Upper lobe of right lung (tissue), 1 donor: ENCODE measurements around the gene PABPN1L. TPM values are rescaled to one million over a fixed set of nuclear protein-coding genes. Genes with fewer than 3 reads are reported as not detected.

ENCODE experiments used
- ATAC-seq: fragments of 200-7000 bp; cut with Tn5 transposase; one replicate; pipeline ENCODE4 v1.9.1; 2020; ENCODE audit warnings: mild to moderate bottlenecking, moderate library complexity
- DNase-seq: peaks from one replicate; pipeline ENCODE4 v3.0.0-alpha.2; 2020
- H3K27ac ChIP-seq: fragments of 200-600 bp; one replicate; pipeline ENCODE4 v1.8.0; 2022
- H3K27me3 ChIP-seq: fragments of 200-600 bp; one replicate; pipeline ENCODE4 v1.8.0; 2022; ENCODE audit warnings: mild to moderate bottlenecking
- H3K36me3 ChIP-seq: fragments of 200-600 bp; one replicate; pipeline ENCODE4 v1.8.0; 2022
- H3K4me1 ChIP-seq: fragments of 200-600 bp; one replicate; pipeline ENCODE4 v1.8.0; 2022
- H3K4me3 ChIP-seq: fragments of 200-600 bp; one replicate; pipeline ENCODE4 v1.8.0; 2022; ENCODE audit warnings: mild to moderate bottlenecking
- H3K9me3 ChIP-seq: fragments of 200-600 bp; one replicate; pipeline ENCODE4 v1.8.0; 2022
- intact Hi-C: fragments of 100-400 bp; cut with DNase I; formaldehyde crosslinking; loops from one replicate; pipeline ENCODE4 v1.11.0; 2022
- total RNA-seq: library from RNA; stranded (reverse); fragmentation: NEBNext Ultra II Directional; extraction: Animal tissue kit (Norgen Biotek cat#: 25700); gene quantifications from one replicate; pipeline ENCODE4 v1.2.1, GENCODE V29; 2021
- TF ChIP-seq, protein P1 (sequence below): fragments of 200-600 bp; IDR thresholded peaks from one replicate; pipeline ENCODE4 v1.8.0; 2022; ENCODE audit warnings: antibody characterized with exemption
- donor health status: DM: no; HTN: yes; CAD: no; lungs with severe emphysema.

The PABPN1L gene
- total RNA-seq, 1 donor from 2014 or later, result not detected

DNA sequence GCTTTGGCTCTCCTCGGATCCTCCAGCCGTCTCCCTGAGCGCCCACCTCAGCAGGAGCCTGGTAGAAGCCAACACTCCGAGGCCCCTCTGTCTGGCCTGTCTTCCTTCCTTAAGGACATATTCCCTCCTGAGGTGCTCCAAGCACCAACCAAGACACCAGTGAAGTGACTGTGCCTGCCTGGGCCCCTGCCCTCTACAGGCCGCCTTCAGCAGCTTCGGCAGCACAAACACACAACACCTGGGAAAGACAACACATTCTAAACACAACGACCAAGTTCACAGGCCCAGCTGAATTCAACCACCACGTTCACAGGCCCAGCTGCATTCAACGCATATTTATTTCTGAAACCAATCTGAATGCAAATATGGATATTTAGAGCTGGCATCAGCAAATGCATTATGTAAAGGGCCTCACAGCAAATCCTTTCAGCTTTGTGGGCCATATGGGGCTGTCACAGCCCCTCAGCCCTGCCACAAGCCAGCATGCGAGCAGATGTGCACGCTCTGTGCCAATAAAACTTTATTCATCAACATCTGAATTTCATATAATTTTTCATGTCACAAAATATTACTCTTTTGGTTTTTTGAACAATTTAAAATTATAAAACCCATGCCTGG, 21.9 kb downstream of the PABPN1L start:
- no peak for DNase-seq
- TF ChIP-seq, protein P1, sequence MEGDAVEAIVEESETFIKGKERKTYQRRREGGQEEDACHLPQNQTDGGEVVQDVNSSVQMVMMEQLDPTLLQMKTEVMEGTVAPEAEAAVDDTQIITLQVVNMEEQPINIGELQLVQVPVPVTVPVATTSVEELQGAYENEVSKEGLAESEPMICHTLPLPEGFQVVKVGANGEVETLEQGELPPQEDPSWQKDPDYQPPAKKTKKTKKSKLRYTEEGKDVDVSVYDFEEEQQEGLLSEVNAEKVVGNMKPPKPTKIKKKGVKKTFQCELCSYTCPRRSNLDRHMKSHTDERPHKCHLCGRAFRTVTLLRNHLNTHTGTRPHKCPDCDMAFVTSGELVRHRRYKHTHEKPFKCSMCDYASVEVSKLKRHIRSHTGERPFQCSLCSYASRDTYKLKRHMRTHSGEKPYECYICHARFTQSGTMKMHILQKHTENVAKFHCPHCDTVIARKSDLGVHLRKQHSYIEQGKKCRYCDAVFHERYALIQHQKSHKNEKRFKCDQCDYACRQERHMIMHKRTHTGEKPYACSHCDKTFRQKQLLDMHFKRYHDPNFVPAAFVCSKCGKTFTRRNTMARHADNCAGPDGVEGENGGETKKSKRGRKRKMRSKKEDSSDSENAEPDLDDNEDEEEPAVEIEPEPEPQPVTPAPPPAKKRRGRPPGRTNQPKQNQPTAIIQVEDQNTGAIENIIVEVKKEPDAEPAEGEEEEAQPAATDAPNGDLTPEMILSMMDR, result no peak

DNA sequence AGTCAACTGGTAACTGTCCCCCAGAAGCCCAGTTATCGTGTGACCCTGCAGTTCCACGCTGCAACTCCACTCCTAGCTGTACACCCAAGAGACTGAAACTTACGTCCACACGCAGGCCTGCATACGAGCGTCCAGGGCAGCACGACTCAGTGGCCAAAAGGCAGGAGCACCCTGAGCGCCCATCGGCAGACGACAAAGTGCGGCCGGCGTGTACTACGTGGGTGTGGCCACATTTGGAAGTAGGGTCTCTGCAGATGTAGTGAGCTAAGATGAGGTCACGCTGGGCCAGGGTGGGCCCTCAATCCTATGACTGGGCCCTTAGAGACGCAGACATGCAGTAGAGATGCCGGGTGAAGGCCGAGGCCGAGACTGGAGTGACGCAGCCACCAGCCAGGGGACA, 23.2 kb downstream of the PABPN1L start:
- H3K27ac ChIP-seq, result no peak overlapping the region
- intact Hi-C loops, result no loop called here
- ATAC-seq, result no peak
- H3K4me1 ChIP-seq, result no peaks in the 10 kb centered on the region
- H3K27me3 ChIP-seq, result no peaks in the 10 kb centered on the region
- H3K36me3 ChIP-seq, result peaks cover 24% of the 10 kb centered on the region
- no peaks in the 10 kb centered on the region for H3K9me3 ChIP-seq
- no peak overlapping the region for H3K4me3 ChIP-seq
- TF ChIP-seq, protein P1, result no peak
- no peak for DNase-seq

More for the DNA sequence above, 21.9 kb downstream of the PABPN1L start:
- ATAC-seq, result no peak
- no peaks in the 10 kb centered on the region for H3K27me3 ChIP-seq
- H3K36me3 ChIP-seq, result peaks cover 24% of the 10 kb centered on the region
- H3K4me3 ChIP-seq, result no peak overlapping the region
- intact Hi-C loops, result no loop called here
- no peaks in the 10 kb centered on the region for H3K4me1 ChIP-seq
- no peaks in the 10 kb centered on the region for H3K9me3 ChIP-seq
- no peak overlapping the region for H3K27ac ChIP-seq

DNA sequence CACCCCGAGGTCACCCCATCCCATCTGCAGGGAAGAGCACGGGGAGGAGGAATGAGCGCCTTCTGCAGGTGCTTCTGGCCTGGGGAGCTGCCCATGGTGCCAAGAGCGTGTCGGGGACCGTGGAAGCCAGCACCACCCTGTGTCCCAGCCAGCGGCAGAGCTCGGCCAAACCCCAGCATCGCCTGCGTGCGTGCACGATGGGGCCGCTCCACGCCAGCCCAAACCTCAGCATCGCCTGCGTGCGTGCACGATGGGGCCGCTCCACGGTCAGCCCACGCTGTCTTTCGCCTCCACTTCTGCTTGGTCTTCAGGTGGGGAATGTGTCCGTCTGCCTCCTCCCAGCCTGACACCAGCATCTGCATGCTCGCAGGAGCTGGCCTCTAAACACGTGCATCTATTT, 23.7 kb downstream of the PABPN1L start:
- H3K27me3 ChIP-seq, result no peaks in the 10 kb centered on the region
- H3K9me3 ChIP-seq, result no peaks in the 10 kb centered on the region
- H3K27ac ChIP-seq, result no peak overlapping the region
- H3K4me3 ChIP-seq, result no peak overlapping the region
- H3K36me3 ChIP-seq, result peaks cover 23% of the 10 kb centered on the region
- ATAC-seq (no peak), DNase-seq (no peak)
- intact Hi-C loops, result no loop called here
- H3K4me1 ChIP-seq, result no peaks in the 10 kb centered on the region
- TF ChIP-seq, protein P1, result no peak

DNA sequence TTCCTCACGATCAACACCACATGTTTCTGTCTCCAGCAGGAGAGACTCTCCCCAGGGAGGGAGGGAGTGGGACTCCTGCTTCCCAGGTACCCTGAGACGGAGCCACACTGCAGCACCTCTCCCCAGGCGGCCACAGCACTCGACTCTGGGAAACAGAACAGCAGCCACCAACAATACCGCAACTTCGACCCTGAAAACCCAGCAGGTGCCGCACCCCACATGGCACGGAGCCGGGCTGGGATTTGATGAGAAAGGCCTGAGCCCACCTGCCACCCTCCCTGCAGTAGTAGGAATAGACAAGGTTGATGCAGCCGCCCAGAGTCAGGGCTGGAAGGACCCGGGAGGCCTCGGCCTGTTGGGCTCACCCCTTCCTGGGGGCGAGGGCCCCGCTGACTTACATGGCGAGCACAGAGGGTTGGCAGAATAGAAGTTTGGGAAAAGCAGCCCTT, 24.1 kb downstream of the PABPN1L start:
- no peaks in the 10 kb centered on the region for H3K9me3 ChIP-seq
- TF ChIP-seq, protein P1, result no peak
- peaks cover 20% of the 10 kb centered on the region for H3K36me3 ChIP-seq
- H3K4me3 ChIP-seq, result no peak overlapping the region
- intact Hi-C loops, result no loop called here
- ATAC-seq, result no peak
- H3K27ac ChIP-seq, result no peak overlapping the region
- DNase-seq, result no peak
- no peaks in the 10 kb centered on the region for H3K4me1 ChIP-seq
- no peaks in the 10 kb centered on the region for H3K27me3 ChIP-seq

DNA sequence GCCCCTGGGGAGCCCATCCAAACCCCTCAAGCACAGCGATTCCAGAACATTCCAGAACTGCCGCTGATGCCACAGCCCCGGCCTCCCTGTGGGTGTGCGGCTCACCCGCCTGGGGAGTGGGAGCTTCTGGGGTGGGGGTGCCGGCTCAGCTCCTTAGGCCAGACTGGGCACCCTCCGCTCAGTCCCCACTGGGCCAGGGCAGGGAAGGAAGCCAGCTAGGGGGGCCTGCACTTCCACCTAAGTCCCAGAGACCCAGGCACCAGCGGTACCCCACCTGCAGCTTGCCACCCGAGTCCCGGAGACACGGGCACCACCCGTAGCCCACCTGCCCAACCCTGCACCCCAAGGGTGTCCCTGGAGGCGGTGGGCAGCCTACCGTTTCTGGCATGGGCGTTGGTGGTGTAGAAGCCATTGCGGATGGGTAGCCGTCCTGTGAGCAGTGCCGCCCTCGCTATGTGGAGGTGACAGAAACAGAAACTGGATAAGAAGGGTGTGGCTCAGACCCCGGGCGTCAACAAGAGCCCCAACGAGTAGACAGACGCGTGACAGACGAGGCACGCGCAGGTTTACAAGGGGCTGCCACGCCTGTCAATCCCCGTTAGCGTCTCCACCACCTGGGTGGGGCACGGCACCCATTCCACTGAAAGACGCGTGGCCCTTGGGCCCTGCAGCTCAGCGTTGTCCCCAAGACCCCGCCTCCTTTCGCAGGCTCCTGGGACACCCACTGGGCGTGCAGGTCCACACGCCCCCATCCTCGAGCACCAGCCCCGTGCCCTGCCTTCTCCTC, 24.7 kb downstream of the PABPN1L start:
- ATAC-seq (no peak), DNase-seq (no peak)
- no peak overlapping the region for H3K27ac ChIP-seq
- no peak overlapping the region for H3K4me3 ChIP-seq
- TF ChIP-seq, protein P1, result no peak
- intact Hi-C loops, result no loop called here
- peaks cover 20% of the 10 kb centered on the region for H3K36me3 ChIP-seq
- H3K9me3 ChIP-seq, result no peaks in the 10 kb centered on the region
- no peaks in the 10 kb centered on the region for H3K4me1 ChIP-seq
- no peaks in the 10 kb centered on the region for H3K27me3 ChIP-seq
